SK-N-DZ (cell line): ENCODE measurements around the gene LDB2.

Experiments
- DNase-seq: peaks from one replicate; pipeline ENCODE4 v3.0.0-alpha.2; 2015; ENCODE audit warnings: low spot score

Gene LDB2

DNA sequence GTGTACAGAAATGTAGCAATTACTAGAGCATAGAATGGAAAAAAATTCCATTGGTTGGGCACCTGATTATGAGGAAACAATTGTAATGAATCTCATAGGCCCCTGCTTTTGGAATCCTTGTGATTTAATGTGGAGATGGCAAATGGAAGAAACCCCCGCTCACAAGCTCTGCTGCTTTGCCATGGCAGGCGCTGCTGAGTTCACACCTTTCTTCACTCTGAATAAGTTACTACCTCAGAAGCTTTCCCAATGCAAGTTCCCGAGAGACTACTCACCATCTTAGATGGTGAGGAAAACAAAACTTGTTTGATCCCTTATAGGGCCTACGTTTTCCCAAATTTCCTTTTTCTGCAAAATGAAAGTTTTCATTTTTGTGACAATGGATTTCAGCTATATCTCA lies 405.6 kb downstream of the LDB2 start:
- DNase-seq: no peak

DNA sequence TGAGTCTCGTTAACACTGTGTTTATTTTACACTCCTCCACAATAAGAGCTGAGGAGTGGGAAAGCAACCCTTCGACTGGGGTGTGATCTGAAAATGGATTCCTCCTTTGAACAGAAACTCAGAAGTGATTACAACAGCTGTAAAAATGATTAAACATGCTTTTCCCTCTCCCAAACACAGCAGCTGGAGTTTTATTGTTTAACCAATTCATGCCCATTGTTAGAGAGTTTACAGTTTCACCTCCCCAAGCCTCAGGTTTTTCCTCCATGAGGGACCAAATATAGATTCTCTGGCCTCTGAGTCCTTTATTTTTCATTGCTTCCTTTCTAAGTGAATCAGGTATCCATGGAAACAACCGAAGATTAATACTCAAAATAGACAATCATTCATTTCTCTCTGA lies 409.2 kb downstream of the LDB2 start:
- no peak for DNase-seq

DNA sequence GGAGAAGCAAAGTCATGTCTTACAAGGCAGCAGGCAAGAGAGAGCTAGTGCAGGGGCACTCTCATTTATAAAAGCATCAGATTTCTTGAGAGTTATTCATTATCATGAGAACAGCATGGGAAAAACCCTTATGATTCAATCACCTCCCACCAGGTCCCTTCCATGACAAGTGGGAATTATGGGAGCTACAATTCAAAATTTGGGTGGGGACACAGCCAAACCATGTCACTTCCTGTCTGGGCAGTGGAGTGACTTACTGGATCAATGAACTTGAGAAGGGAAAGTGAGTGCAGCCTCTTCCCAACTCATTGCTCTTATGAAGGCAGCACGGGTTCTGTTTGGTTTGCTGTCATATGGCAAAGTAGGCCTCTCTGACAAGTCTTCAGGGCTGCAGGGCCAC lies 410.4 kb downstream of the LDB2 start:
- no peak for DNase-seq

DNA sequence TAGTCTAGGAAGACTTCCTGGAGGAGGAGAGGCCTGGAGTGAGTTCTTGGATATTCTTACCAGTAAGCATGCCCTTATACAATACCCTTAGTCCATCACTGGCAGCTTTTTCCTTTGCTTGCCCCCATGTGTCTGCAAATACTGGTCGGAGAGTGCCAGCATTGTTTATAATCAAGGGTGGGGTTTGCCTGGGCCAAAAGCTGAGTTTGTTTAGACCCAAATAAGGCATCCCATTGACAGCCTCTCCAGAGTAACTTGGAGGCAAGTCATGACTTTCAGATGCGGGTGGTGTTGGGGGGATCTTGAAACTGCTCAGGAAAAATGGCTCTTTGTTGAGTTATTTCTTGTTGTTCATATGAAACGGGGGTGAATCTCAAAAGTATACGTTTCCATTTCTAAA lies 413.7 kb downstream of the LDB2 start:
- DNase-seq: no peak

DNA sequence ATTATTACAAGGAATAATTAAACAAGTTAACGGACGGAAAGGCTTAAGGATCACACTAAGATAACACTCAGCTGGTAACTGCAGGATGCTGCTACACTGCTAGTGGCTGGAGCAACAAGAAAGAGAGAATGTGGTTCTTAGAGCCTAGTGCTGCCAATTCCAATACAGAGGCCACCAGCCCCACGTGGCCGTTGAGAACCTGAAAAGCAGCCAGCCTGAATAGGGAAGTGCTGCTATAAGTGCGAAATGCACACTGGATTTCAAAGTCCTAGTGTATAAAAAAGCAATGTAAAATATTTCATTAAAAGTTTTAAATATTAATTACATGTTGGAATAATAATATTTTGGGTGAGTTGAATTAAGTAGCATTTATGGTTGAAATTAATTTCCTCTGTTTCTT lies 414.9 kb downstream of the LDB2 start:
- DNase-seq: no peak

DNA sequence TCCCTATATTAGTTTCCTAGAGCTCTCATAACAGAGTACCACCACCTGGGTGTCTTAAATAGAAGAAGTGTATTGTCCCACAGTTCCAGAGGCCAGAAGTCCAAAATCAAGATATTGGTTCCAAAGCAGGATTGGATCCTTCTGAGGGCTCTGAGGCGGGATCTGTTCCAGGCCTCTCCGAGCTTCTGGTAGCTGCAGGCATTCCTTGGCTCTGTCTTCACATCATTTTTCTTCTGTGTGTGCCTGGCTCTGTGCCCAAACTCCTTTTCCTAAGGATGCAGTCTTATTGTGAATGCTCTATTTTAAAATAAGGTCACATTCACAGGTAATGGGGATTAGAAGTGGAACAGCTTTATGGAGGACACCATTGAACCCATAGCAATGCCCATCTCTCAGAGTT lies 418.4 kb downstream of the LDB2 start:
- DNase-seq: no peak

DNA sequence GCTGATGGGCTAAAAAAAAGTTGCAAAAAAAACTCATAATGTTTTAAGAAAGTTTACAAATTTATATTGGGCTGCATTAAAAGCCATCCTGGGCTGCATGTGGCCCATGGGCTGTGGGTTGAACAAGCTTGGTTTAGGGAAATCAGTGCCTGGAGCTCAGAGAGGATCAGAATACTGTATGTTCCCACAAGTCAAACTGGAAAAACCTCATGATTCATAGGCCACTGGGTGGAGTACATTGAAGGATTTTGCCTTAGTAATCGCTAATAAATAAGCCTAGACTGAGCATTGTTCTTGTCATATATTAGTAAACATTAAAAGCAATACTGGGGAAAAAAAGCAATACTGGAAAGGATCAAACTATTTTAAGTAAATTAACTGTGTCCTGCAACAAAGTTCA lies 425.9 kb downstream of the LDB2 start:
- no peak for DNase-seq

DNA sequence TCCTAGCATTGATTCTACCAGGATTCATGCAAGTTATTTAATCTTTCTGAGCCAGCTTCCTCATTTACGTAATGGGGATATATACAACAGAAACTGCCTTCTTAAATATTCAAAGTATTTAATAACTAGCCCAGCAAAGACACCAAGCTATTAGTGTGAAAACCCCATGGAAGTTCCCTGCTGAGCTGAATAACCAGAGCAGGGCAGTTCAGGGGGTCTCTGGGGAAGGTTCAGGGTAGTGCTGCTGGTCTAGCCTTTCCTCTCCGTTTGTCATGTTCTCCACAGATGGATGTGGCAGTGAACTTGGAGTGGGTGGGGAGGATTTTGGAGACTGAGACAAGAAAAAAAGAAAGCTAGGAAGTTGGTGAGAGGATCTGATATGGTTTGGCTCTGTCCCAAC lies 431.4 kb downstream of the LDB2 start:
- DNase-seq: no peak

DNA sequence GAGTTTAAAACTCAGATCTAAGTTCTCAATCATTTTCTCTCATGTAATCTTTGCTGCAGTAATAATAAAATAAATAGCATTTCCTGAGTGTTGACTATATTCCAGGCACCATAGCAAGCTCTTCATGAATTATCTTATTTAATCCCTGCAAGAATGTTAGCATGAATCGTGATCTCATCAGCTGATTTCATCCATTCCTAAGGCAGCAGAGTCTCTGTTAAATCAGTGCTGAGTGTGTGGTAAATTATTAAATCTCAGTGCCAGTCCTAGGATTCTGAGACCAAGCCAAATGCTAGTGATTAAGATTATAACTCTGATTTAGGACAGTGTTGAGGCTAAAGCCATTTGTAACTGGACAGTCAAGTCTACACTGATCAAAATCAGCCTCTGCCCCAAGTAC lies 431.9 kb downstream of the LDB2 start:
- DNase-seq: no peak

DNA sequence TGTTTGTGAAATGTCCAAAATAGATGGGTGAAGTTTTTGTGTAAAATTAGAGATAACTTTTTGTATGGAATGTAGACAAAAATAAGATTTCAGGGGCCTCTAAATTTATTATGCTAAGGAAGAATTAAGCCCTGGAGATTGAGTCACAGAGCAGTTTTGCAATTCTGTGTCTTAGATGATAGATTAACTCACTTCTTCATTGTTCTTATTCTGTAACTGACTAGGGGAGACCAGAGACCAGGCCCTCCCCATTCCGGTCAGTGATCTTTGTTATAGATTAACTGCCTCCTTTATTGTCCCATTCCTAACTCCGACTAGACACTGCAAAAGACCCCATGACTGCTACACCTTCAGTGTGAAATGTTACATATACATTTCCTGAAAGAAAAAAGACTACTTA lies 433.8 kb downstream of the LDB2 start:
- no peak for DNase-seq

DNA sequence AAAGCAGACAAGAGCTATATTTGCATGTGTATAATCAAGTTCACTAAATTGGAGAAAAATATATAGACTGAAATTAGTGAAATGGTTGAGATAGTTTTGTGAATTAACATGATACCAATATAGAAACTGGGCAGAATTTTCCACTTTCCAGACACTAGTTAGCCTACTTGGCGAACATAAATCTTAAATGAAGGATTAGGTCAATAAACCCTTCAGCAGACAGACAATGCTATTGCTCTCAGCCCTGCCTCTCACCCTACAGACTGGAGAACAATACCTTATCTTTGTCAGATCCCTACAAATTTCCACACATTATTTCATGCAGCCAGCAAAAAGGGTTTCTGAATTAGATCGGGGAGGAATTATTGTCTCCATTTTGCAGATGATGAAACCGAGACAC lies 435.8 kb downstream of the LDB2 start:
- DNase-seq: no peak

DNA sequence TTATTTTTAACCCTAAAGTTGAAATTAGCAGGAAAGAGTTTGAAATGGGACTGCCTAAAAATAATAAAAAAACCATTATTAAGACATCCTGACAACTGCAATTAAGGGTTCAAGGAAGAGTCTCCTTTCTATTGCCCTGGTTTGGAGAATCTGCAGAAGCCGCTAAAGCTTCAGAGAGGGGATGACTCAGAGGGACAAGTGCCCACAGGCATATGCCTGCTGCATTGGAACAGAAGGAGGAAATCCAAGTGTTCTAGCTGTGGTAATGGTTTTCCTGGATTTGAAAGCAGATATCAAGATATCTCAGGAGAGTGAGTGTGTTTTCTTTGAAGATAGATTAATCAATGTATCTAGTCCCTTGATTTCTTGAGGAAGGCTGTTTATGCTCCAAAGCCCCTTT lies 437.1 kb downstream of the LDB2 start:
- no peak for DNase-seq

DNA sequence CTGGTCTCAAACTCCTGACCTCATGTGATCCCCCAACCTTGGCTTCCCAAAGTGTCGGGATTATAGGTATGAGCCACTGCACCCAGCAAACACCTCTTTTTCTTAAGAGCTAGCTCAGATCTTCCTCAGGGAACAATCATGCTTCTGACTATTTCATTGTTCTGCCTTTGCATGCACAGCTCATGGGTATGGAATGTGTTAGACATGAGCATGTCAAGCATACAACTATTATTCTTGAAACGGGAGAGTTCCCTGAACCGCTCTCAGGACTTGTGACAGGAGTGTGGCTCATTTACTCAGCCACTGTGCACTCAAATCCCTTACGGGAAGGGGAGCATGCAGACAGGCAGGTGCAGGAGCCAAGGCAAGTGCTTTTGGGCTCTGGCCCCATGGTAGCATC lies 440.5 kb downstream of the LDB2 start:
- DNase-seq: no peak
